GM19099 (cell line): ENCODE data around the gene CACNA2D3.

Experiments used
- POLR2A ChIP-seq: IDR thresholded peaks from 3 replicates; pipeline ENCODE4 v1.6.1; 2011; ENCODE audit warnings: low read depth; ENCODE audit not compliant: insufficient read length; ENCODE audit errors: extremely low read depth

The CACNA2D3 gene

GRCh38 chr3:55013145-55013925 lies 891.0 kb downstream of the CACNA2D3 start:
- no peak for TF ChIP-seq POLR2A

- TF ChIP-seq POLR2A, result no peak
These were observed 891.7 kb downstream of the CACNA2D3 start for GRCh38 chr3:55014081-55014480.

GRCh38 chr3:55014906-55015305 lies 892.6 kb downstream of the CACNA2D3 start:
- TF ChIP-seq POLR2A, result no peak

GRCh38 chr3:55017876-55018275 lies 895.5 kb downstream of the CACNA2D3 start:
- TF ChIP-seq POLR2A, result no peak

GRCh38 chr3:55030938-55031337 lies 908.6 kb downstream of the CACNA2D3 start:
- TF ChIP-seq POLR2A, result no peak

GRCh38 chr3:55036883-55037577 lies 914.7 kb downstream of the CACNA2D3 start:
- TF ChIP-seq POLR2A, result no peak

GRCh38 chr3:55042591-55042990 lies 920.2 kb downstream of the CACNA2D3 start:
- TF ChIP-seq POLR2A, result no peak

GRCh38 chr3:55044486-55044885 lies 922.1 kb downstream of the CACNA2D3 start:
- no peak for TF ChIP-seq POLR2A

- TF ChIP-seq POLR2A, result no peak
These were observed 936.8 kb downstream of the CACNA2D3 start for GRCh38 chr3:55059027-55059629.

GRCh38 chr3:55060896-55061719 lies 938.8 kb downstream of the CACNA2D3 start:
- no peak for TF ChIP-seq POLR2A

GRCh38 chr3:55061720-55062034 lies 939.3 kb downstream of the CACNA2D3 start:
- no peak for TF ChIP-seq POLR2A

- no peak for TF ChIP-seq POLR2A
These were observed 941.8 kb downstream of the CACNA2D3 start for GRCh38 chr3:55064164-55064563.

GRCh38 chr3:55065331-55065730 lies 943.0 kb downstream of the CACNA2D3 start:
- TF ChIP-seq POLR2A, result no peak

- TF ChIP-seq POLR2A, result no peak
These were observed 944.2 kb downstream of the CACNA2D3 start for GRCh38 chr3:55066551-55067047.

- no peak for TF ChIP-seq POLR2A
These were observed 947.6 kb downstream of the CACNA2D3 start for GRCh38 chr3:55069950-55070349.
